Effector memory CD4-positive, alpha-beta T cell (primary cell): ENCODE data around the gene STUB1.
"Not testable (repeated sequence)": the region's sequence is repeated elsewhere in the genome, so short reads cannot be mapped to it uniquely, and the experiment has no call there.

Experiments
- DNase-seq, 3 donors: peaks; one replicate each; pipeline ENCODE4 v3.0.0-alpha.2; 2020
- H3K27ac ChIP-seq: 2 replicates; pipeline ENCODE4 v1.7.0; 2013; ENCODE audit warnings: mild to moderate bottlenecking, low read length, moderate library complexity; ENCODE audit not compliant: insufficient read depth, poor library complexity, severe bottlenecking
- H3K27me3 ChIP-seq: replicated peaks from 2 replicates; pipeline ENCODE4 v1.7.0; 2013; ENCODE audit warnings: mild to moderate bottlenecking, low read length; ENCODE audit not compliant: insufficient read depth, control insufficient read depth, poor library complexity, severe bottlenecking
- H3K36me3 ChIP-seq: 2 replicates; pipeline ENCODE4 v1.7.0; 2013; ENCODE audit warnings: mild to moderate bottlenecking, low read length, moderate library complexity; ENCODE audit not compliant: control insufficient read depth, insufficient read depth
- H3K4me1 ChIP-seq: 2 replicates; pipeline ENCODE4 v1.7.0; 2013; ENCODE audit warnings: low read length, mild to moderate bottlenecking; ENCODE audit not compliant: control insufficient read depth, insufficient read depth, poor library complexity, severe bottlenecking
- H3K4me3 ChIP-seq: 2 replicates; pipeline ENCODE4 v1.7.0; 2013; ENCODE audit warnings: low read length, low read depth, mild to moderate bottlenecking; ENCODE audit not compliant: insufficient read depth, poor library complexity, severe bottlenecking
- H3K9me3 ChIP-seq: 2 replicates; pipeline ENCODE4 v1.7.0; 2013; ENCODE audit warnings: mild to moderate bottlenecking, low read length, moderate library complexity; ENCODE audit not compliant: control insufficient read depth

Gene STUB1

GRCh38 chr16:685967-686366, 5.8 kb downstream of the STUB1 start:
- no peak for DNase-seq
- H3K4me1 ChIP-seq, result peaks cover 42% of the 10 kb centered on the region
- no peaks in the 10 kb centered on the region for H3K27me3 ChIP-seq
- peaks cover 20% of the 10 kb centered on the region for H3K36me3 ChIP-seq
- H3K27ac ChIP-seq, result no peak overlapping the region
- H3K4me3 ChIP-seq, result no peak overlapping the region
- no peaks in the 10 kb centered on the region for H3K9me3 ChIP-seq

- Histone ChIP-seq H3K4me3 (no peak overlapping the region), H3K4me1 (peaks cover 38% of the 10 kb centered on the region), H3K36me3 (peaks cover 16% of the 10 kb centered on the region), H3K27me3 (no peaks in the 10 kb centered on the region), H3K27ac (no peak overlapping the region), H3K9me3 (no peaks in the 10 kb centered on the region)
- no peak for DNase-seq
These were observed 6.5 kb downstream of the STUB1 start for GRCh38 chr16:686459-687260.

DNA sequence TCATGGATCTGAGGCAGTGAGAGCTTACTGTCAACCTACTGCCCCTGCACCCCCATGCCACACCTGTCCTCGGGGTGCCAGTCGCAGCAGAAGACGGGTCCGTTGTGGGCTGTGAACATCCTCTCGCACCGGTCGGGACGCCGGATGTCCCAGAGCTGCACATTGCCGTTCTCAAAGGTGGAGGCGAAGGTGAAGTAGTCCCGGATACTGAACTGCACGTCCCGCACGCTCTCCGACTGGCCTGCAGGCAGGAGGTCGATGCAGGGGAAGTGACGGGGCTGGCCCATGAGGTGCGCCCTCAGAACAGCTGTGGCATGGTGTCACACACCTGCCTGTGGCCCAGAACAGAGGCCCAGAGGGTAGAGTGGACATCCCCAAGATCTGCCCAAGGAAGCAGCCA, 7.3 kb downstream of the STUB1 start:
- peaks cover 10% of the 10 kb centered on the region for H3K36me3 ChIP-seq
- H3K9me3 ChIP-seq, result no peaks in the 10 kb centered on the region
- H3K27me3 ChIP-seq, result no peaks in the 10 kb centered on the region
- H3K27ac ChIP-seq, result no peak overlapping the region
- peaks cover 38% of the 10 kb centered on the region for H3K4me1 ChIP-seq
- DNase-seq, result no peak
- no peak overlapping the region for H3K4me3 ChIP-seq

DNA sequence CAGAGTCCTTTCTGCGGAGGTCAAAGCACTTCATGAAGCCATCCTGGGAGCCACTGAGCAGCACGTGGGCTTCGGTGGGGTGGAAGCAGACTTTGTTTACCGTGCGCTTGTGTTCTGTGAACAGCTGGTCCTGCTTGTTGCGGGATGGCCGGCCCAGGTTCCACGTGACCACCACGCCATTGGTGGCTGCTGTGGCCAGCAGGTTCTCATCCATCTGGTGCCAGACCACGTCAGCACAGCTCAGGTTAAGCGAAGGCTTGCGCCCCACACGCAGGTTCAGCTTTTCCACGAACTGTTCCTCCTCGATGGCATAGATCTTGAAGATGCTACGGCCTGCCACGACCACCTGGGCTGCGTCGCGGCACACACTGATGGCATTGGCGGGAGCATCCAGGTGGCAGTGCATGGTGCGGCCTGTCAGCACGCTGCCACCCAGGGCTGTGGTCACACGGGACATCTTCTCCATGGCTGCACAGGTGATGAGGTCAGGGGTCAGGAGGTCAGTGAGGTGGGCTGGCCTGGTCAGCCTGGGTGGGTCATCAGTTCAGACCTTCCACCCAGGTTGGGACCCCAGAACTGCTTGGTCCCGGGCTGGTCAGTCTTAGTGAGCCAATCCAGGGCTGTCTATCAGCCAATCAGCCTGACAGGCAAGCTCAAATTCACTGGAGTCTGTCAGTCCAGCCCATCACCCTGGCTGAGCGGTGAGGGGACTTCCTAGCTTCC, 9.1 kb downstream of the STUB1 start:
- Histone ChIP-seq H3K9me3 (no peaks in the 10 kb centered on the region), H3K4me3 (peak overlapping the region; percentile 85), H3K4me1 (peaks cover 29% of the 10 kb centered on the region), H3K36me3 (peaks cover 10% of the 10 kb centered on the region), H3K27me3 (no peaks in the 10 kb centered on the region), H3K27ac (peak overlapping the region; percentile 78)
- no peak for DNase-seq

- not testable (repeated sequence) for H3K36me3 ChIP-seq, H3K4me3 ChIP-seq, H3K27ac ChIP-seq, H3K9me3 ChIP-seq, H3K27me3 ChIP-seq, DNase-seq
- H3K4me1 ChIP-seq, result peaks cover 35% of the 10 kb centered on the region
These were observed 11.0 kb downstream of the STUB1 start for GRCh38 chr16:691242-691641.

DNA sequence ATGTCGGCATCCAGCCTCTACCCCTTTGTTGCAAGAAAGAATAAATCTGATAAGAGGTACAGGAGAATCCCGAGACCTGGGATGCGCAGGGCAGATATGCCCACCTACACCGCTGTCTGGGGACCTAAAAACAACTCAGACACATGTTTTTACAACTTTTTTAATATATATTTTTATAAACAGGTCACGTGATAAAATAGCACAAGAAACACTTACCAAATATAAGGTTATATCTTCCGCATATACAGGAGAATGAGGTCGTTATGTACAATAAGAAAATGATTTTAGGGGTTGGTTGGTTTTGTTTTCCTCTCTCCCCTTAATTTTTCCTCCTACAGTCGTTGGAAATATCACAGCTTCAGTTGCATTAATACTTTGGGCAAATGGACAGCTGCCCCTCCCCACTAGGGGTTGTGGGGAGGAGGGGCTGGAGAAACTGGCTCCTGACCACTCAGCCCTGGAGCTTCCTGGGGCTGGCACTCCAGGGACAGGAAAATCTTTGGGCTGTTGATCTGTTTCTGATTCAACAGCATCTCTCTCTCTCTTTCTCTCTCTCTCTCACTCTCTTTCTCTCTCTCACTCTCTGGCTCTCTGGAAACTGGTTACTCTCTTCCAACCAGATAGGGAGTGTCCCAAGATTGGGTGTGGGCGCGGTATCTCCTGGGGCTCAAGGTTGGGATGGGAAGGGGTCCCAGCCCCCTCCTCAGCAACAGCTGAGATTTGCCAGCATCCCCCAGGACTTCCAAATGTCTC, 12.3 kb downstream of the STUB1 start:
- no peak overlapping the region for H3K27ac ChIP-seq
- H3K27me3 ChIP-seq, result no peaks in the 10 kb centered on the region
- peaks cover 38% of the 10 kb centered on the region for H3K4me1 ChIP-seq
- DNase-seq, result no peak
- H3K36me3 ChIP-seq, result no peaks in the 10 kb centered on the region
- no peak overlapping the region for H3K4me3 ChIP-seq
- H3K9me3 ChIP-seq, result no peaks in the 10 kb centered on the region

DNA sequence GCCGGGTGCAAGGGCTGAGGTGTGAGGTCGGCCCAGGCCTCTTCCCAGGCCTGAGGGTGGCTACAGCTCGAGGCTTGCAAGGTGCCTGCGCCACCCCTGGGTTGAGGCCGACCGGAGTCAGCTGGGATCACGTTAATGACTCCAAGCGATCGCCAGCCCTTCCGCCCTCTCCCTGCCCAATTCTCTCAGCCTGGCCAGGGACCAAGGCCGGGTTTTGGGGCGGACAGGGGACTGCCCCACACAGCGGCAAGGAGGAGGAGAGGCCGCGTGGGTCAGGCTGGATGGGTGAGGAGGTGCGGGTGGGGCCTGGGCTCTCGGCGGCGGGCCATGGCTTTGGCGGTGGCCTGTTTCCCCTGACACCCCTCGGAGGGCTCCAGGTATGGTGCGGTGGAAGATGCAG, 13.2 kb downstream of the STUB1 start:
- no peak overlapping the region for H3K4me3 ChIP-seq
- no peaks in the 10 kb centered on the region for H3K36me3 ChIP-seq
- no peak overlapping the region for H3K27ac ChIP-seq
- no peak for DNase-seq
- H3K4me1 ChIP-seq, result peaks cover 38% of the 10 kb centered on the region
- H3K9me3 ChIP-seq, result no peaks in the 10 kb centered on the region
- no peaks in the 10 kb centered on the region for H3K27me3 ChIP-seq

- DNase-seq, result no peak
- Histone ChIP-seq H3K27ac (no peak overlapping the region), H3K27me3 (no peaks in the 10 kb centered on the region)
These were observed 13.6 kb downstream of the STUB1 start for GRCh38 chr16:693766-694165.

GRCh38 chr16:694187-694862, 14.1 kb downstream of the STUB1 start:
- Histone ChIP-seq H3K4me3 (peak overlapping the region; percentile 62), H3K36me3 (no peaks in the 10 kb centered on the region), H3K27me3 (no peaks in the 10 kb centered on the region), H3K9me3 (no peaks in the 10 kb centered on the region), H3K27ac (peak overlapping the region; percentile 62), H3K4me1 (peaks cover 39% of the 10 kb centered on the region)
- no peak for DNase-seq

More at GRCh38 chr16:693766-694165, 13.6 kb downstream of the STUB1 start:
- Histone ChIP-seq H3K4me1 (peaks cover 38% of the 10 kb centered on the region), H3K4me3 (no peak overlapping the region), H3K36me3 (no peaks in the 10 kb centered on the region), H3K9me3 (no peaks in the 10 kb centered on the region)
